Measurements from ENCODE around the gene MGAT3.

DNA sequence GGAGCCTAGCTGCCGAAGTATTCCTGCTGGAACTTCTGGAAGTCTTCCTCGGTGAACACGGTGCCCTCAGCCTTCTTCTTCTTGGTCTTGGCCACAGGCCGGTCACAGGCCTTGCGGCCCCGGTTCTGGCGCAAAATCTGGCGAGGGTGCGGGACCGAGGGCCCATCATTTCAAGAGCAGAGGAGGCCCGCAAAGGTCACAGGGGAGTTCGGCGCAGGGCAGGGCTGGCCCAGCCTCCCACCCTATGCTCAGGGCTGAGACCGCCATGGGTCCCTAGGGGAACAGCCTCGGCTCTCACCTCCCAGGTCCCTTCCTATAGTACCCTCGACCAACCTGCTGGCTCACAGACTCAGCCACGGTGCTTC is 72.7 kb downstream of the MGAT3 start:
- TF ChIP-seq CTCF (IDR thresholded peaks at IDR 0.05) (no peak), POLR2AphosphoS5 (IDR thresholded peaks at IDR 0.05) (no peak), POLR2A (IDR thresholded peaks at IDR 0.05) (no peak)
